PC-3 (cell line): ENCODE results near the gene KRT79. TPM values are rescaled to one million over a fixed set of nuclear protein-coding genes. Genes with fewer than 3 reads are reported as not detected.

Experiments
- ATAC-seq: fragments of 200-7000 bp; cut with Tn5 transposase; 2 replicates; pipeline ENCODE4 v1.9.1; 2020; ENCODE audit warnings: mild to moderate bottlenecking, moderate library complexity
- BruUV-seq: library from RNA; stranded (reverse); fragments of 400-500 nt; replicated peaks from 2 replicates; lab custom pipeline; 2021; lab: Mats Ljungman, UMichigan
- CTCF ChIA-PET: fragments of 300-600 bp; sonication (Branson Sonifier 250); formaldehyde crosslinking; loops from one replicate; lab custom pipeline; 2022; ENCODE audit warnings: antibody characterized with exemption; lab: Charles Lee
- POLR2A ChIA-PET: fragments of 300-600 bp; sonication (Branson Sonifier 250); formaldehyde crosslinking; loops from one replicate; lab custom pipeline; 2022; ENCODE audit warnings: antibody characterized with exemption; ENCODE audit not compliant: unreplicated experiment; lab: Charles Lee
- DNase-seq: peaks from one replicate; pipeline ENCODE4 v3.0.0-alpha.2; 2015
- H2AFZ ChIP-seq: fragments of 300-600 bp; sonication (generic); 2 replicates; pipeline ENCODE4 v1.6.0; 2016; ENCODE audit warnings: antibody characterized with exemption, low read length
- H3F3A ChIP-seq: fragments of 300-600 bp; sonication (generic); one replicate; pipeline ENCODE4 v1.6.0; 2017; ENCODE audit warnings: antibody characterized with exemption, low read length, control low read depth, mild to moderate bottlenecking; ENCODE audit not compliant: unreplicated experiment
- H3K27ac ChIP-seq: fragments of 300-600 bp; sonication (generic); 2 replicates; pipeline ENCODE4 v1.5.1; 2016; ENCODE audit warnings: mild to moderate bottlenecking, low read length
- H3K27me3 ChIP-seq: fragments of 300-600 bp; sonication (generic); 2 replicates; pipeline ENCODE4 v1.6.1; 2016; ENCODE audit warnings: low read length, mixed read lengths
- H3K36me3 ChIP-seq: fragments of 300-600 bp; sonication (generic); 2 replicates; pipeline ENCODE4 v1.6.1; 2016; ENCODE audit warnings: low read depth, mixed run types, low read length, mixed read lengths
- H3K4me1 ChIP-seq: fragments of 300-600 bp; sonication (generic); 2 replicates; pipeline ENCODE4 v1.5.1; 2016; ENCODE audit warnings: low read length; ENCODE audit not compliant: insufficient read depth
- H3K4me2 ChIP-seq: fragments of 300-600 bp; sonication (generic); 2 replicates; pipeline ENCODE4 v1.6.0; 2016; ENCODE audit warnings: low read length
- H3K4me3 ChIP-seq: fragments of 300-600 bp; sonication (generic); 2 replicates; pipeline ENCODE4 v1.5.1; 2016; ENCODE audit warnings: mild to moderate bottlenecking, low read length, mixed read lengths
- H3K79me2 ChIP-seq: fragments of 300-600 bp; sonication (generic); 2 replicates; pipeline ENCODE4 v1.6.1; 2017; ENCODE audit warnings: low read length, mixed read lengths
- H3K9ac ChIP-seq: fragments of 300-600 bp; sonication (generic); 2 replicates; pipeline ENCODE4 v1.6.0; 2016; ENCODE audit warnings: mild to moderate bottlenecking, low read length
- H3K9me2 ChIP-seq: fragments of 300-600 bp; sonication (generic); replicated peaks from 2 replicates; pipeline ENCODE4 v1.6.1; 2016; ENCODE audit warnings: mixed run types, low read length, mixed read lengths
- H3K9me3 ChIP-seq: fragments of 300-600 bp; sonication (generic); 2 replicates; pipeline ENCODE4 v1.6.1; 2016; ENCODE audit warnings: low read length, mixed read lengths
- H4K20me1 ChIP-seq: fragments of 300-600 bp; sonication (generic); 2 replicates; pipeline ENCODE4 v1.6.1; 2016; ENCODE audit warnings: low read length, mixed read lengths
- CTCF ChIP-seq: fragments of 300-600 bp; sonication (generic); conservative IDR thresholded peaks from 2 replicates; pipeline ENCODE4 v1.5.1; 2017; ENCODE audit warnings: antibody characterized with exemption, low read depth, mild to moderate bottlenecking, low read length
- EZH2 ChIP-seq: fragments of 300-600 bp; sonication (generic); IDR thresholded peaks from one replicate; pipeline ENCODE4 v1.6.1; 2017; ENCODE audit warnings: antibody characterized with exemption, mild to moderate bottlenecking, low read length; ENCODE audit not compliant: unreplicated experiment
- EZH2phosphoT487 ChIP-seq: fragments of 300-600 bp; sonication (generic); IDR thresholded peaks from 2 replicates; pipeline ENCODE4 v1.6.1; 2018; ENCODE audit warnings: mild to moderate bottlenecking, antibody characterized with exemption, low read length, borderline replicate concordance
- intact Hi-C: fragments of 100-400 bp; cut with micrococcal nuclease; formaldehyde crosslinking; loops from 2 replicates; pipeline ENCODE4 v1.9.0; 2023
- total RNA-seq: library from RNA; depleted of rRNA; stranded (reverse); fragments of >200 nt; gene quantifications from 2 replicates; pipeline ENCODE4 v1.2.3, GENCODE V29; 2014

The KRT79 gene
- total RNA-seq, 1 experiment from 2014 or later = not detected

GRCh38 chr12:52810554-52810953 lies 23.6 kb downstream of the KRT79 start:
- Histone ChIP-seq H3K4me2 (no peak overlapping the region), H3K27ac (no peak overlapping the region), H3K9ac (no peak overlapping the region), H2AFZ (no peak overlapping the region), H4K20me1 (no peaks in the 10 kb centered on the region), H3K36me3 (no peaks in the 10 kb centered on the region), H3K79me2 (no peaks in the 10 kb centered on the region), H3K27me3 (no peaks in the 10 kb centered on the region), H3K4me1 (peaks cover 14% of the 10 kb centered on the region), H3K9me2 (no peaks in the 10 kb centered on the region), H3K4me3 (no peak overlapping the region), H3F3A (no peaks in the 10 kb centered on the region), H3K9me3 (no peaks in the 10 kb centered on the region)
- no peak for ATAC-seq
- BruUV-seq = no TSS peak
- intact Hi-C loops = no loop called here
- TF ChIP-seq CTCF (no peak), EZH2phosphoT487 (no peak), EZH2 (no peak)
- no peak for DNase-seq
- POLR2A ChIA-PET = no interaction called here
- CTCF ChIA-PET = no interaction called here

- Histone ChIP-seq H2AFZ (no peak overlapping the region), H3K79me2 (no peaks in the 10 kb centered on the region), H3F3A (no peaks in the 10 kb centered on the region), H3K4me2 (no peak overlapping the region), H3K9me3 (no peaks in the 10 kb centered on the region), H3K36me3 (no peaks in the 10 kb centered on the region), H3K4me1 (peaks cover 6% of the 10 kb centered on the region), H3K27me3 (no peaks in the 10 kb centered on the region), H3K27ac (no peak overlapping the region), H3K4me3 (no peak overlapping the region), H4K20me1 (no peaks in the 10 kb centered on the region), H3K9ac (no peak overlapping the region), H3K9me2 (no peaks in the 10 kb centered on the region)
- TF ChIP-seq CTCF (no peak), EZH2phosphoT487 (no peak), EZH2 (no peak)
- no TSS peak for BruUV-seq
- ChIA-PET CTCF (no interaction called here), POLR2A (no interaction called here)
- DNase-seq (no peak), ATAC-seq (no peak)
- intact Hi-C loops = no loop called here
These were observed 24.9 kb downstream of the KRT79 start for GRCh38 chr12:52809166-52809565.

- H3K9me2 ChIP-seq = no peaks in the 10 kb centered on the region
- H3K9ac ChIP-seq = no peak overlapping the region
- H3F3A ChIP-seq = no peaks in the 10 kb centered on the region
- no peak overlapping the region for H2AFZ ChIP-seq
- CTCF ChIA-PET = no interaction called here
- no peak overlapping the region for H3K4me2 ChIP-seq
- H3K4me3 ChIP-seq = no peak overlapping the region
- no TSS peak for BruUV-seq
- no peak overlapping the region for H3K27ac ChIP-seq
- TF ChIP-seq EZH2phosphoT487 (no peak), CTCF (no peak), EZH2 (no peak)
- no peaks in the 10 kb centered on the region for H4K20me1 ChIP-seq
- no peaks in the 10 kb centered on the region for H3K27me3 ChIP-seq
- DNase-seq (no peak), ATAC-seq (no peak)
- intact Hi-C loops = no loop called here
- POLR2A ChIA-PET = no interaction called here
- H3K9me3 ChIP-seq = no peaks in the 10 kb centered on the region
- H3K36me3 ChIP-seq = no peaks in the 10 kb centered on the region
- H3K79me2 ChIP-seq = no peaks in the 10 kb centered on the region
- H3K4me1 ChIP-seq = peaks cover under 1% of the 10 kb centered on the region
These were observed 25.4 kb downstream of the KRT79 start for GRCh38 chr12:52808573-52809160.
